ENCODE measurements around the gene PAK3. TPM values are rescaled to one million over a fixed set of nuclear protein-coding genes. Genes with fewer than 3 reads are reported as not detected.

Gene PAK3
- total RNA-seq, 1 donor from 2014 or later, result 12.5 TPM

DNA sequence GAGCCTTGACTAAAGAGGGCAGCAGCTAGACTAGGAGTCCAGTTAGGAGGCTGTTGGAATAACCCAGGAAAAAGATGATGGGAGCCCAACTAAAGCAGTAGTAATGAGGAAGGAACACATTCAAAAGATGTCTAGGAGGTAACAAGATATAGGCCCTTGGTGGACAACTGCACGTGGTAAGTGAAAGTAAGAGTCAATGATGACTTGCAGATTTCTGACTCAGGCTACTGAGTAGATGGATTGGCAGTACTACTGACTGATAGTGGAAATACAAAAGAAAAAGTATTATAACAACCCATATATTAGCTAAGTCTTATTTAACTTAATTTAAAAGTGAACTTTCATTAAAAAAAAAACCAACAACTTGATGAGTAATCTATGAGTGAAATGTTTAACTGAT is 74.0 kb downstream of the PAK3 start:
- no peaks in the 10 kb centered on the region for H3K4me1 ChIP-seq
- H3K4me3 ChIP-seq, result no peak overlapping the region
- H3K27ac ChIP-seq, result no peak overlapping the region
- no peaks in the 10 kb centered on the region for H3K79me2 ChIP-seq (ENCODE audit: low read depth)
- H3K4me2 ChIP-seq, result no peak overlapping the region
- no peak overlapping the region for H3K4me3 Mint-ChIP-seq
- H3K27me3 ChIP-seq, result no peaks in the 10 kb centered on the region
- no peak overlapping the region for H3K27ac Mint-ChIP-seq
- no peaks in the 10 kb centered on the region for H3K27me3 Mint-ChIP-seq (ENCODE audit: insufficient read depth, low read depth)
- H4K20me1 ChIP-seq (ENCODE audit: low read depth), result no peaks in the 10 kb centered on the region
- H3K4me1 Mint-ChIP-seq, result no peaks in the 10 kb centered on the region
- TF ChIP-seq EZH2phosphoT487 (IDR thresholded peaks at IDR 0.05), result no peak
- H3K36me3 Mint-ChIP-seq, result peaks cover 16% of the 10 kb centered on the region
- no peak for DNase-seq (ENCODE audit: low spot score)
- H3K9me3 Mint-ChIP-seq, result no peaks in the 10 kb centered on the region
- no peaks in the 10 kb centered on the region for H3F3A ChIP-seq (ENCODE audit: low read depth)
- no peak overlapping the region for H3K9ac ChIP-seq
- no peaks in the 10 kb centered on the region for H3K9me3 ChIP-seq (ENCODE audit: low read depth)
- no peaks in the 10 kb centered on the region for H3K36me3 ChIP-seq
- H2AFZ ChIP-seq (replicated peaks), result no peak overlapping the region

GRCh38 chrX:111180750-111181240 is 84.8 kb downstream of the PAK3 start:
- peak overlapping the region; percentile 95 for H3K27ac ChIP-seq
- no peaks in the 10 kb centered on the region for H3K36me3 ChIP-seq
- no peaks in the 10 kb centered on the region for H3K27me3 Mint-ChIP-seq (ENCODE audit: insufficient read depth, low read depth)
- H3K27ac Mint-ChIP-seq, result no peak overlapping the region
- H3K9me3 ChIP-seq (ENCODE audit: low read depth), result no peaks in the 10 kb centered on the region
- H3K4me1 Mint-ChIP-seq, result peaks cover 21% of the 10 kb centered on the region
- peaks cover 4% of the 10 kb centered on the region for H3K9me3 Mint-ChIP-seq
- no peaks in the 10 kb centered on the region for H3K27me3 ChIP-seq
- peak overlapping the region; percentile 71 for H3K4me2 ChIP-seq
- peaks cover 10% of the 10 kb centered on the region for H3K36me3 Mint-ChIP-seq
- no peak overlapping the region for H3K9ac ChIP-seq
- H3F3A ChIP-seq (ENCODE audit: low read depth), result peaks cover 34% of the 10 kb centered on the region
- no peak overlapping the region for H3K4me3 Mint-ChIP-seq
- no peak overlapping the region for H2AFZ ChIP-seq (replicated peaks)
- peaks cover 45% of the 10 kb centered on the region for H3K4me1 ChIP-seq
- no peak for DNase-seq (ENCODE audit: low spot score)
- H3K79me2 ChIP-seq (ENCODE audit: low read depth), result no peaks in the 10 kb centered on the region
- no peaks in the 10 kb centered on the region for H4K20me1 ChIP-seq (ENCODE audit: low read depth)
- TF ChIP-seq EZH2 (IDR thresholded peaks at IDR 0.05) (no peak), EZH2phosphoT487 (IDR thresholded peaks at IDR 0.05) (no peak)
- TF ChIP-seq, protein P1, sequence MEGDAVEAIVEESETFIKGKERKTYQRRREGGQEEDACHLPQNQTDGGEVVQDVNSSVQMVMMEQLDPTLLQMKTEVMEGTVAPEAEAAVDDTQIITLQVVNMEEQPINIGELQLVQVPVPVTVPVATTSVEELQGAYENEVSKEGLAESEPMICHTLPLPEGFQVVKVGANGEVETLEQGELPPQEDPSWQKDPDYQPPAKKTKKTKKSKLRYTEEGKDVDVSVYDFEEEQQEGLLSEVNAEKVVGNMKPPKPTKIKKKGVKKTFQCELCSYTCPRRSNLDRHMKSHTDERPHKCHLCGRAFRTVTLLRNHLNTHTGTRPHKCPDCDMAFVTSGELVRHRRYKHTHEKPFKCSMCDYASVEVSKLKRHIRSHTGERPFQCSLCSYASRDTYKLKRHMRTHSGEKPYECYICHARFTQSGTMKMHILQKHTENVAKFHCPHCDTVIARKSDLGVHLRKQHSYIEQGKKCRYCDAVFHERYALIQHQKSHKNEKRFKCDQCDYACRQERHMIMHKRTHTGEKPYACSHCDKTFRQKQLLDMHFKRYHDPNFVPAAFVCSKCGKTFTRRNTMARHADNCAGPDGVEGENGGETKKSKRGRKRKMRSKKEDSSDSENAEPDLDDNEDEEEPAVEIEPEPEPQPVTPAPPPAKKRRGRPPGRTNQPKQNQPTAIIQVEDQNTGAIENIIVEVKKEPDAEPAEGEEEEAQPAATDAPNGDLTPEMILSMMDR (IDR thresholded peaks at IDR 0.05), result no peak
- H3K4me3 ChIP-seq, result no peak overlapping the region

DNA sequence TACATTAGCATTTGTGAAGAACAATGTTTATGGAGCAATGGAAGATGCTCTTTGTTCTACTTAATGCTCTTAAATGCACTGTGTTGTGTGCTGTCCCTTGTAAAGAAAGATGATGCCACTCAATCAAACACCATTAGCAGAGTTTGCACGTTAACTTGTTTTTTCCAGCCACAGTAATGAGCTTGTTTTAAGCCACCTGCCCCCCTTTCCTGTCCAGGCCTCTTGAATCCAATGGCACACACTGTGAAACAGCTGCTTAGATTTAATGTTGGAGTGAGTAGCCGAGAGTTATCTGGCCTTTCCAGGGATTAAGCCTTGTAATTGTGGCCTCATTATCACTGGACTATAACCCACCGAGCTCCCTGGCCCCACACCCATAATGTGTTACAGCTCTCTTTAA is 86.0 kb downstream of the PAK3 start:
- H3K27me3 ChIP-seq, result no peaks in the 10 kb centered on the region
- peak overlapping the region; percentile 26 for H3K4me3 ChIP-seq
- H3K27ac Mint-ChIP-seq, result peak overlapping the region; percentile 10
- H3K9me3 ChIP-seq (ENCODE audit: low read depth), result no peaks in the 10 kb centered on the region
- no peak overlapping the region for H2AFZ ChIP-seq (replicated peaks)
- peak; percentile 84 for DNase-seq (ENCODE audit: low spot score)
- peaks cover 4% of the 10 kb centered on the region for H3K9me3 Mint-ChIP-seq
- no peak for TF ChIP-seq EZH2 (IDR thresholded peaks at IDR 0.05)
- peak; percentile 82 for TF ChIP-seq EZH2phosphoT487 (IDR thresholded peaks at IDR 0.05)
- H3K4me1 ChIP-seq, result peaks cover 44% of the 10 kb centered on the region
- H3K36me3 ChIP-seq, result no peaks in the 10 kb centered on the region
- no peaks in the 10 kb centered on the region for H4K20me1 ChIP-seq (ENCODE audit: low read depth)
- H3F3A ChIP-seq (ENCODE audit: low read depth), result peaks cover 34% of the 10 kb centered on the region
- peaks cover 8% of the 10 kb centered on the region for H3K36me3 Mint-ChIP-seq
- H3K27me3 Mint-ChIP-seq (ENCODE audit: insufficient read depth, low read depth), result no peaks in the 10 kb centered on the region
- H3K4me2 ChIP-seq, result peak overlapping the region; percentile 71
- peaks cover 21% of the 10 kb centered on the region for H3K4me1 Mint-ChIP-seq
- H3K4me3 Mint-ChIP-seq, result peak overlapping the region; percentile 3
- H3K27ac ChIP-seq, result peak overlapping the region; percentile 95
- H3K79me2 ChIP-seq (ENCODE audit: low read depth), result no peaks in the 10 kb centered on the region
- H3K9ac ChIP-seq, result no peak overlapping the region

- TF ChIP-seq, protein P1 (IDR thresholded peaks at IDR 0.05), result no peak
- Histone ChIP-seq H4K20me1 (ENCODE audit: low read depth) (no peaks in the 10 kb centered on the region), H3K9me3 (ENCODE audit: low read depth) (no peaks in the 10 kb centered on the region), H3K9ac (no peak overlapping the region), H3K27ac (peak overlapping the region; percentile 95), H3K36me3 (no peaks in the 10 kb centered on the region), H2AFZ (replicated peaks) (no peak overlapping the region), H3K4me1 (peaks cover 41% of the 10 kb centered on the region), H3K79me2 (ENCODE audit: low read depth) (no peaks in the 10 kb centered on the region), H3K4me2 (peak overlapping the region; percentile 71), H3K27me3 (no peaks in the 10 kb centered on the region), H3K4me3 (no peak overlapping the region), H3F3A (ENCODE audit: low read depth) (peaks cover 34% of the 10 kb centered on the region)
- Mint-ChIP-seq H3K36me3 (peaks cover 8% of the 10 kb centered on the region), H3K27me3 (ENCODE audit: insufficient read depth, low read depth) (no peaks in the 10 kb centered on the region), H3K4me1 (peaks cover 21% of the 10 kb centered on the region), H3K4me3 (no peak overlapping the region), H3K27ac (no peak overlapping the region), H3K9me3 (peaks cover 4% of the 10 kb centered on the region)
- DNase-seq (ENCODE audit: low spot score), result no peak
Observed at GRCh38 chrX:111182997-111183396, 87.0 kb downstream of the PAK3 start.
